ENCODE measurements around the gene OBP2A.

GRCh38 chr9:135512241-135512603, 33.7 kb upstream of the OBP2A start:
- TF ChIP-seq CTCF (IDR thresholded peaks at IDR 0.05; ENCODE audit: low read length) (no peak), EZH2 (IDR thresholded peaks at IDR 0.05; ENCODE audit: borderline replicate concordance, low read length) (no peak)

Measured in OCI-LY1 (cell line).